Epithelial cell of prostate (primary cell): ENCODE measurements around the gene TP73.

Source experiments
- DNase-seq: peaks from one replicate; pipeline ENCODE4 v3.0.0-alpha.2; 2011; ENCODE audit warnings: low read depth, low spot score
- H3K27ac ChIP-seq: fragments of 450-650 bp; 2 replicates; pipeline ENCODE4 v1.5.1; 2017; ENCODE audit warnings: mild to moderate bottlenecking

Gene TP73

GRCh38 chr1:3650248-3651025 is 1.9 kb upstream of the TP73 start:
- DNase-seq: no peak
- no peak overlapping the region for H3K27ac ChIP-seq

GRCh38 chr1:3651026-3651929 is 1.0 kb upstream of the TP73 start:
- no peak for DNase-seq
- H3K27ac ChIP-seq: no peak overlapping the region

- no peak for DNase-seq
Measured at GRCh38 chr1:3652548-3653285, 401 bp downstream of the TP73 start.

GRCh38 chr1:3653286-3653618 is 936 bp downstream of the TP73 start:
- no peak for DNase-seq
- H3K27ac ChIP-seq: no peak overlapping the region

More at GRCh38 chr1:3652548-3653285, 401 bp downstream of the TP73 start:
- H3K27ac ChIP-seq: no peak overlapping the region

GRCh38 chr1:3654549-3655281 is 2.4 kb downstream of the TP73 start:
- no peak overlapping the region for H3K27ac ChIP-seq
- DNase-seq: no peak

GRCh38 chr1:3656450-3657095 is 4.3 kb downstream of the TP73 start:
- no peak for DNase-seq
- H3K27ac ChIP-seq: no peak overlapping the region

GRCh38 chr1:3657096-3657475 is 4.8 kb downstream of the TP73 start:
- DNase-seq: no peak
- H3K27ac ChIP-seq: no peak overlapping the region

GRCh38 chr1:3657578-3658230 is 5.4 kb downstream of the TP73 start:
- no peak overlapping the region for H3K27ac ChIP-seq
- DNase-seq: no peak

- no peak for DNase-seq
- H3K27ac ChIP-seq: no peak overlapping the region
Measured at GRCh38 chr1:3658231-3658615, 5.9 kb downstream of the TP73 start.

- H3K27ac ChIP-seq: no peak overlapping the region
- no peak for DNase-seq
Measured at GRCh38 chr1:3659093-3659492, 6.8 kb downstream of the TP73 start.

- no peak overlapping the region for H3K27ac ChIP-seq
- DNase-seq: no peak
Measured at GRCh38 chr1:3660704-3661103, 8.4 kb downstream of the TP73 start.

GRCh38 chr1:3661631-3662030 is 9.3 kb downstream of the TP73 start:
- no peak overlapping the region for H3K27ac ChIP-seq
- DNase-seq: no peak

GRCh38 chr1:3662080-3662671 is 9.9 kb downstream of the TP73 start:
- no peak overlapping the region for H3K27ac ChIP-seq
- no peak for DNase-seq

GRCh38 chr1:3663999-3664699 is 11.8 kb downstream of the TP73 start:
- H3K27ac ChIP-seq: no peak overlapping the region
- no peak for DNase-seq

GRCh38 chr1:3664700-3665375 is 12.5 kb downstream of the TP73 start:
- DNase-seq: no peak
- no peak overlapping the region for H3K27ac ChIP-seq

GRCh38 chr1:3668148-3668547 is 15.8 kb downstream of the TP73 start:
- H3K27ac ChIP-seq: no peak overlapping the region
- DNase-seq: no peak

GRCh38 chr1:3668585-3669300 is 16.4 kb downstream of the TP73 start:
- DNase-seq: no peak
- no peak overlapping the region for H3K27ac ChIP-seq
